Measurements from ENCODE around the gene TBKBP1.

GRCh38 chr17:47729476-47729875, 35.5 kb downstream of the TBKBP1 start:
- TF ChIP-seq CTCF (conservative IDR thresholded peaks at IDR 0.05 in 1 of 2, IDR thresholded peaks at IDR 0.05 in 1 of 2; ENCODE audit: extremely low read depth in 1 of 2, insufficient read depth in 1 of 2, low read depth in 1 of 2, low read length in 2 of 2) (no peak), EZH2 (IDR thresholded peaks at IDR 0.05; ENCODE audit: borderline replicate concordance, low read length) (no peak)
